GM12878 (cell line): ENCODE results near the gene CCDC28B. TPM values are rescaled to one million over a fixed set of nuclear protein-coding genes. Genes with fewer than 3 reads are reported as not detected.

Experiments
- E2F8 ChIP-seq: fragments of 450-650 bp; IDR thresholded peaks from 2 replicates; pipeline ENCODE4 v1.6.1; 2018; ENCODE audit warnings: mild to moderate bottlenecking, low read depth, moderate library complexity; ENCODE audit not compliant: partially characterized antibody
- LARP7 ChIP-seq: fragments of 450-650 bp; IDR thresholded peaks from 2 replicates; pipeline ENCODE4 v1.6.1; 2017; ENCODE audit warnings: mild to moderate bottlenecking
- MXI1 ChIP-seq: fragments of 150-350 bp; IDR thresholded peaks from 2 replicates; pipeline ENCODE4 v1.6.1; 2011; ENCODE audit warnings: low read depth, mild to moderate bottlenecking, inconsistent platforms, low read length, improper control_type of control experiment
- RFX5 ChIP-seq: IDR thresholded peaks from 2 replicates; pipeline ENCODE4 v1.6.1; 2011; ENCODE audit warnings: low read depth, low read length, improper control_type of control experiment
- SREBF1 ChIP-seq: IDR thresholded peaks from 2 replicates; pipeline ENCODE4 v1.6.1; 2012; ENCODE audit warnings: mild to moderate bottlenecking, low read length
- ZBTB4 ChIP-seq: fragments of 450-650 bp; formaldehyde crosslinking; IDR thresholded peaks from 2 replicates; pipeline ENCODE4 v1.4.0; 2022; ENCODE audit warnings: mild to moderate bottlenecking, moderate library complexity
- polyA plus RNA-seq, 11 experiments: library from polyadenylated mRNA; depleted of rRNA in 4 of 11; unstranded in 6 of 11; stranded (reverse) in 5 of 11; fragments of >200 nt; fragmentation: Nextera tagmentation in 4 of 11; fragmentation: Illumina TruSeq in 1 of 11; extraction: Ambion mirVana in 4 of 11; extraction: Trizol in 1 of 11; gene quantifications; 1 replicate in 1 of 11; 2 replicates in 10 of 11; pipeline versions ENCODE4 v1.2.1 to v1.2.3, GENCODE V29; 2011 to 2016; ENCODE audit warnings: inconsistent platforms in 2 of 11, missing spikeins in 2 of 11, low read depth in 1 of 11
- total RNA-seq, 4 experiments: library from RNA; depleted of rRNA in 3 of 4; stranded (reverse); fragments of >200 nt in 3 of 4; fragmentation: Illumina TruSeq in 1 of 4; extraction: Trizol in 1 of 4; gene quantifications; 2 replicates each; pipeline versions ENCODE4 v1.2.1 to v1.2.3, GENCODE V29; 2013 to 2021

CCDC28B gene
- total and polyA plus RNA-seq, 10 of the 15 experiments (the other 5 are each of a cell fraction or from before 2014, with no cell fraction given) = 10.5 to 135 (median 90.6) TPM

DNA sequence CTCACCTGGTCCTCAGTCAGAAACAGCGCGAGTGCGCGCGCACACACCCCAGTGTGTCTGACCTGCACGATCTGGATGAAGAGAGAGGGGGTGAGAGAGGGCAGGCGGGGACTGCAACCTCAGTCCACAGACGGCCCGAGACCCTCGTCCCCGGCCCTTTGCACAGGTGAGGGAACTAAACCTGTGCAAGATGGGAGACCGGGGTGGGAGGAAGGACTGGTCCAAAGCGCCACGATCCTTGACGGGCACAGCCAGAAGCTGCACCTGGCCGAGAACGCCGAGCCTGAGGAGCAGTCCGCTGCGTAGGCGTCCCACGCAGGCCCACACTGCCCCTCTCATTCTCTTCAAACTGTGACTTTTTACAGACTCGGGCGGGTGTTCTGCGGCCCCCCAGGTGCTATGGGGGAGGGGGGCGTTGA is 4.6 kb downstream of the CCDC28B start (continued):
- TF ChIP-seq ZBTB4 (CRISPR knock-in tag) (no peak), SREBF1 (no peak), RFX5 (no peak), MXI1 (no peak), LARP7 (no peak), E2F8 (no peak)
